SK-N-SH (cell line): ENCODE measurements around the gene TMEM63C.

ENCODE experiments used
- CHD2 ChIP-seq: fragments of 150-350 bp; IDR thresholded peaks from 2 replicates; pipeline ENCODE4 v1.6.1; 2018; ENCODE audit warnings: low read length; ENCODE audit not compliant: partially characterized antibody
- CTCF ChIP-seq: fragments of 200-600 bp; sonication (generic); IDR thresholded peaks from 2 replicates; pipeline ENCODE4 v1.6.1; 2017; ENCODE audit warnings: antibody characterized with exemption, mild to moderate bottlenecking, moderate library complexity
- EP300 ChIP-seq, 2 experiments: IDR thresholded peaks; 2 replicates each; pipeline versions ENCODE4 v1.4.0 to v1.6.1; 2012; ENCODE audit warnings: borderline replicate concordance in 1 of 2, low read depth in 1 of 2, low read length in 1 of 2
- EZH2phosphoT487 ChIP-seq: fragments of 200-600 bp; sonication (generic); IDR thresholded peaks from 2 replicates; pipeline ENCODE4 v1.6.1; 2017; ENCODE audit warnings: low read depth, mixed run types, mild to moderate bottlenecking, antibody characterized with exemption, moderate library complexity, borderline replicate concordance
- FOXM1 ChIP-seq: IDR thresholded peaks from 2 replicates; pipeline ENCODE4 v1.4.0; 2012; ENCODE audit warnings: low read depth, mild to moderate bottlenecking
- GATA2 ChIP-seq: sonication (generic); formaldehyde crosslinking; IDR thresholded peaks from 2 replicates; pipeline ENCODE4 v1.5.0; 2020; ENCODE audit warnings: mild to moderate bottlenecking, missing genetic modification reagents
- JUND ChIP-seq: IDR thresholded peaks from 2 replicates; pipeline ENCODE4 v1.4.0; 2012
- MAX ChIP-seq: IDR thresholded peaks from 2 replicates; pipeline ENCODE4 v1.4.0; 2012; ENCODE audit warnings: low read depth
- MXI1 ChIP-seq: IDR thresholded peaks from 2 replicates; pipeline ENCODE4 v1.6.1; 2012; ENCODE audit warnings: mild to moderate bottlenecking, low read depth, low read length, improper control_type of control experiment
- POLR2AphosphoS5 ChIP-seq: IDR thresholded peaks from 2 replicates; pipeline ENCODE4 v1.6.1; 2012; ENCODE audit warnings: low read depth, low read length
- RXRA ChIP-seq: IDR thresholded peaks from 2 replicates; pipeline ENCODE4 v1.4.0; 2012; ENCODE audit warnings: low read depth, mild to moderate bottlenecking, borderline replicate concordance
- TCF12 ChIP-seq: IDR thresholded peaks from 2 replicates; pipeline ENCODE4 v1.4.0; 2012
- TEAD4 ChIP-seq: IDR thresholded peaks from 2 replicates; pipeline ENCODE4 v1.4.0; 2012; ENCODE audit warnings: mild to moderate bottlenecking, borderline replicate concordance; ENCODE audit not compliant: insufficient read depth
- ZBTB33 ChIP-seq: IDR thresholded peaks from 2 replicates; pipeline ENCODE4 v1.4.0; 2012; ENCODE audit warnings: low read depth, borderline replicate concordance

GRCh38 chr14:77222546-77223225 lies 41.1 kb downstream of the TMEM63C start:
- TF ChIP-seq CTCF (no peak), JUND (no peak), GATA2 (no peak), MXI1 (no peak), TCF12 (no peak), CHD2 (no peak), TEAD4 (no peak), EZH2phosphoT487 (no peak), ZBTB33 (no peak), FOXM1 (no peak), RXRA (no peak), POLR2AphosphoS5 (no peak), MAX (no peak), EP300 (IDR thresholded peaks at IDR 0.05; ENCODE audit: borderline replicate concordance in 1 of 2, low read depth in 1 of 2, low read length in 1 of 2) (no peak)
